Activated T-helper 1 cell treated with anti-CD3 and anti-CD28 coated beads, Interleukin-2, amount 50 U/mL, for 16 hours (primary cell): ENCODE measurements around the gene ZBED6.
"Not testable (repeated sequence)": the region's sequence is repeated elsewhere in the genome, so short reads cannot be mapped to it uniquely, and the experiment has no call there.

Experiments used
- DNase-seq, 2 donors: peaks; one replicate each; pipeline ENCODE4 v3.0.0-alpha.2; 2020; ENCODE audit warnings: low read depth in 1 of 2, low spot score in 1 of 2

Gene ZBED6

GRCh38 chr1:203778146-203778545, 17.3 kb upstream of the ZBED6 start:
- no peak for DNase-seq

- no peak for DNase-seq
Measured at GRCh38 chr1:203778789-203779188, 16.6 kb upstream of the ZBED6 start.

- no peak for DNase-seq
Measured at GRCh38 chr1:203781962-203782361, 13.5 kb upstream of the ZBED6 start.

GRCh38 chr1:203789966-203790365, 5.5 kb upstream of the ZBED6 start:
- no peak for DNase-seq

GRCh38 chr1:203791498-203791897, 3.9 kb upstream of the ZBED6 start:
- no peak for DNase-seq

- DNase-seq, result no peak
Measured at GRCh38 chr1:203792486-203792885, 2.9 kb upstream of the ZBED6 start.

- not testable (repeated sequence) for DNase-seq
Measured at GRCh38 chr1:203793561-203793960, 1.9 kb upstream of the ZBED6 start.

- no peak for DNase-seq
Measured at GRCh38 chr1:203794764-203795440, 521 bp upstream of the ZBED6 start.

GRCh38 chr1:203796236-203796605, 798 bp downstream of the ZBED6 start:
- DNase-seq, result no peak

GRCh38 chr1:203797216-203797615, 1.8 kb downstream of the ZBED6 start:
- DNase-seq, result no peak

- DNase-seq, result no peak
Measured at GRCh38 chr1:203797948-203798655, 2.7 kb downstream of the ZBED6 start.

- no peak for DNase-seq
Measured at GRCh38 chr1:203799157-203799556, 3.7 kb downstream of the ZBED6 start.

GRCh38 chr1:203799971-203800370, 4.5 kb downstream of the ZBED6 start:
- no peak for DNase-seq

- DNase-seq, result no peak
Measured at GRCh38 chr1:203805689-203806088, 10.3 kb downstream of the ZBED6 start.

GRCh38 chr1:203807196-203807595, 11.8 kb downstream of the ZBED6 start:
- no peak for DNase-seq

- DNase-seq, result no peak
Measured at GRCh38 chr1:203813581-203814341, 18.3 kb downstream of the ZBED6 start.

GRCh38 chr1:203818399-203818798, 23.0 kb downstream of the ZBED6 start:
- DNase-seq, result no peak

- no peak for DNase-seq
Measured at GRCh38 chr1:203823306-203823705, 27.9 kb downstream of the ZBED6 start.

- no peak for DNase-seq
Measured at GRCh38 chr1:203826175-203826574, 30.8 kb downstream of the ZBED6 start.

- DNase-seq, result no peak
Measured at GRCh38 chr1:203828002-203828401, 32.6 kb downstream of the ZBED6 start.

- DNase-seq, result no peak
Measured at GRCh38 chr1:203828503-203828902, 33.1 kb downstream of the ZBED6 start.

- DNase-seq, result not testable (repeated sequence)
Measured at GRCh38 chr1:203829247-203829646, 33.8 kb downstream of the ZBED6 start.
